HepG2 (cell line): ENCODE results near the gene ZBTB1. TPM values are rescaled to one million over a fixed set of nuclear protein-coding genes. Genes with fewer than 3 reads are reported as not detected.
A peak's percentile ranks its signal among the peaks of the same experiment; 100 is the strongest.

ENCODE experiments used
- ATAC-seq: fragments of 200-7000 bp; cut with Tn5 transposase; 3 replicates; pipeline ENCODE4 v1.9.1; 2020; ENCODE audit warnings: mild to moderate bottlenecking, moderate library complexity
- BruUV-seq: library from RNA; stranded (reverse); fragments of 400-500 nt; replicated peaks from 2 replicates; lab custom pipeline; 2021; lab: Mats Ljungman, UMichigan
- CTCF ChIA-PET: fragments of 300-600 bp; formaldehyde crosslinking; extraction: SDS; loops from one replicate; lab custom pipeline; 2021; ENCODE audit warnings: low total read pairs, inconsistent platforms, low intra/inter-chr PET ratio; lab: Yijun Ruan, JAX
- POLR2A ChIA-PET: fragments of 350-600 bp; sonication (Branson Sonifier 250); formaldehyde crosslinking; loops from one replicate; lab custom pipeline; 2020; ENCODE audit warnings: antibody characterized with exemption, inconsistent platforms; lab: Yijun Ruan, JAX
- DNase-seq: peaks from one replicate; pipeline ENCODE4 v3.0.0-alpha.2; 2015; ENCODE audit warnings: low spot score
- FAIRE-seq: peaks from 3 replicates; lab custom pipeline; 2011; peaks lifted over from hg19 to GRCh38; lab: Jason Lieb, UNC
- H2AFZ ChIP-seq: one replicate; pipeline ENCODE4 v1.6.1; 2011; ENCODE audit warnings: low read length, inconsistent platforms
- H3K27ac ChIP-seq: fragments of 300-600 bp; 3 replicates; pipeline ENCODE4 v1.8.0; 2011; ENCODE audit warnings: mixed run types, mild to moderate bottlenecking, mixed read lengths, low read length, inconsistent platforms; ENCODE audit not compliant: insufficient read depth; ENCODE audit errors: extremely low read length
- H3K27me3 ChIP-seq, 2 experiments: fragments of 200-600 bp in 1 of 2; 2 replicates in 1 of 2; 3 replicates in 1 of 2; pipeline versions ENCODE4 v1.6.0 to v1.8.0; 2011; ENCODE audit warnings: low read length in 2 of 2, mild to moderate bottlenecking in 2 of 2, moderate library complexity in 2 of 2, inconsistent platforms in 1 of 2; ENCODE audit not compliant: insufficient read depth in 2 of 2, control insufficient read depth in 1 of 2
- H3K36me3 ChIP-seq, 2 experiments: fragments of 200-600 bp in 1 of 2; replicated peaks in 1 of 2; 2 replicates in 1 of 2; 3 replicates in 1 of 2; pipeline versions ENCODE4 v1.5.1 to v1.8.0; 2011; ENCODE audit warnings: low read length in 2 of 2, inconsistent platforms in 1 of 2; ENCODE audit not compliant: insufficient read depth in 2 of 2, control insufficient read depth in 1 of 2
- H3K4me1 ChIP-seq: 2 replicates; pipeline ENCODE4 v1.5.1; 2012; ENCODE audit warnings: low read length, inconsistent platforms; ENCODE audit not compliant: insufficient read depth
- H3K4me2 ChIP-seq: 2 replicates; pipeline ENCODE4 v1.6.0; 2011; ENCODE audit warnings: low read depth, low read length, inconsistent platforms
- H3K4me3 ChIP-seq, 3 experiments: fragments of 200-600 bp in 1 of 3; sonication (generic), shearing (Covaris generic) in 1 of 3; replicated peaks in 1 of 3; 2 replicates each; pipeline ENCODE4 v1.5.1; 2011 to 2016; ENCODE audit warnings: low read length in 3 of 3, inconsistent platforms in 2 of 3, low read depth in 2 of 3, mild to moderate bottlenecking in 2 of 3, control low read depth in 1 of 3, mixed read lengths in 1 of 3; ENCODE audit not compliant: insufficient read depth in 1 of 3
- H3K79me2 ChIP-seq: one replicate; pipeline ENCODE4 v1.6.1; 2011; ENCODE audit warnings: low read length, inconsistent platforms; ENCODE audit not compliant: insufficient read depth
- H3K9ac ChIP-seq: 2 replicates; pipeline ENCODE4 v1.6.0; 2011; ENCODE audit warnings: mild to moderate bottlenecking, low read depth, low read length, inconsistent platforms; ENCODE audit not compliant: insufficient read depth
- H3K9me3 ChIP-seq: 2 replicates; pipeline ENCODE4 v1.5.1; 2012; ENCODE audit warnings: mild to moderate bottlenecking, low read length
- H4K20me1 ChIP-seq: 2 replicates; pipeline ENCODE4 v1.6.0; 2011; ENCODE audit warnings: inconsistent platforms, mild to moderate bottlenecking, low read length, moderate library complexity; ENCODE audit not compliant: insufficient read depth
- CTCF ChIP-seq: sonication (generic); formaldehyde crosslinking; IDR thresholded peaks from 2 replicates; pipeline ENCODE4 v1.5.0; 2020; ENCODE audit warnings: mild to moderate bottlenecking, missing genetic modification reagents, moderate library complexity
- HOXA5 ChIP-seq: sonication (generic); formaldehyde crosslinking; IDR thresholded peaks from 2 replicates; pipeline ENCODE4 v1.4.0; 2020; ENCODE audit warnings: missing genetic modification reagents
- MTF2 ChIP-seq: sonication (generic); formaldehyde crosslinking; IDR thresholded peaks from 2 replicates; pipeline ENCODE4 v1.5.0; 2020; ENCODE audit warnings: missing genetic modification reagents, borderline replicate concordance
- PHB2 ChIP-seq: fragments of 450-650 bp; IDR thresholded peaks from 2 replicates; pipeline ENCODE4 v1.6.1; 2018; ENCODE audit not compliant: partially characterized antibody
- POLR2AphosphoS5 ChIP-seq: IDR thresholded peaks from 2 replicates; pipeline ENCODE4 v1.6.1; 2012; ENCODE audit warnings: low read depth, low read length
- RARA ChIP-seq: IDR thresholded peaks from 2 replicates; pipeline ENCODE4 v1.6.1; 2016; ENCODE audit warnings: missing genetic modification reagents, missing compliant biosample characterization
- SKIL ChIP-seq: sonication (generic); formaldehyde crosslinking; IDR thresholded peaks from 2 replicates; pipeline ENCODE4 v1.8.0; 2022; ENCODE audit warnings: missing genetic modification reagents, mild to moderate bottlenecking, moderate library complexity, borderline replicate concordance
- STAG1 ChIP-seq: sonication (generic); formaldehyde crosslinking; IDR thresholded peaks from 2 replicates; pipeline ENCODE4 v1.4.0; 2020; ENCODE audit warnings: missing genetic modification reagents
- ZBTB37 ChIP-seq: sonication (generic); formaldehyde crosslinking; IDR thresholded peaks from 2 replicates; pipeline ENCODE4 v1.4.0; 2020; ENCODE audit warnings: mild to moderate bottlenecking, missing genetic modification reagents
- ZNF232 ChIP-seq: sonication (generic); formaldehyde crosslinking; IDR thresholded peaks from 2 replicates; pipeline ENCODE4 v1.4.0; 2020; ENCODE audit warnings: missing genetic modification reagents, borderline replicate concordance
- ZNF768 ChIP-seq: sonication (generic); formaldehyde crosslinking; IDR thresholded peaks from 2 replicates; pipeline ENCODE4 v1.4.0; 2020; ENCODE audit warnings: missing genetic modification reagents
- in situ Hi-C: cut with HindIII; loops from 2 replicates; pipeline ENCODE4 v1.10.0; 2017; ENCODE audit warnings: low pct_unique_long_range_greater_than_20kb; ENCODE audit not compliant: extremely low pct_ligation_motif_present
- intact Hi-C: fragments of 100-400 bp; cut with micrococcal nuclease; formaldehyde crosslinking; loops from one replicate; pipeline ENCODE4 v1.10.0; 2022; ENCODE audit not compliant: unreplicated experiment
- polyA plus RNA-seq, 8 experiments: library from polyadenylated mRNA; depleted of rRNA in 3 of 8; stranded (reverse) in 7 of 8; unstranded in 1 of 8; fragments of >200 nt; fragmentation: Illumina TruSeq in 4 of 8; extraction: Trizol in 4 of 8; gene quantifications; 2 replicates each; pipeline versions ENCODE4 v1.2.1 to v1.2.3, GENCODE V29; 2011 to 2016; ENCODE audit warnings: low read depth in 4 of 8, missing spikeins in 1 of 8, mixed read lengths in 1 of 8; ENCODE audit not compliant: insufficient read depth in 1 of 8
- total RNA-seq, 5 experiments: library from RNA; depleted of rRNA; stranded (reverse); fragments of >200 nt; fragmentation: Illumina TruSeq; extraction: Trizol; gene quantifications; 2 replicates each; pipeline ENCODE4 v1.2.3, GENCODE V29; 2016; ENCODE audit warnings: low read depth in 1 of 5

ZBTB1 gene
- total and polyA plus RNA-seq, 2 of the 13 experiments (the other 11 are each of a cell fraction or from before 2014, with no cell fraction given): 18.8 to 22.6 TPM

- TF ChIP-seq SKIL (no peak), ZNF232 (no peak), HOXA5 (no peak), MTF2 (no peak), PHB2 (no peak), ZBTB37 (CRISPR knock-in tag) (no peak)
These were observed 28.1 kb upstream of the ZBTB1 start (continued) for GRCh38 chr14:64476438-64476837.

- no peak overlapping the region for H2AFZ ChIP-seq
- in situ Hi-C loops: loop anchor here (5.0 kb wide), 1 partner anchor 136 kb away; no protein-coding TSS in a partner anchor
- peaks cover 8% of the 10 kb centered on the region for H3K4me1 ChIP-seq
- FAIRE-seq (no peak), DNase-seq (no peak), ATAC-seq (no peak)
- POLR2A ChIA-PET: no interaction called here
- H3K4me3 ChIP-seq: no peak overlapping the region
- no peak overlapping the region for H3K9ac ChIP-seq
- TF ChIP-seq RARA: no peak
- TF ChIP-seq STAG1: peak; percentile 38
- no peak for TF ChIP-seq ZNF768 (CRISPR knock-in tag)
- peak; percentile 21; the same call in 1 of the 2 replicates for TF ChIP-seq CTCF (CRISPR knock-in tag)
- TF ChIP-seq POLR2AphosphoS5: no peak
- CTCF ChIA-PET: interaction anchor here (1.3 to 1.9 kb wide), 3 partner anchors 32 to 135 kb away, joined by 5 to 9 read pairs (median 8); no protein-coding TSS in a partner anchor
- H3K9me3 ChIP-seq: no peaks in the 10 kb centered on the region
- no TSS peak for BruUV-seq
- H3K36me3 ChIP-seq: no peaks in the 10 kb centered on the region; a peak in 1 of 5 replicates
- intact Hi-C loops: loop anchor here (1.0 kb wide), 2 partner anchors 48 to 134 kb away; no protein-coding TSS in a partner anchor
- H3K27me3 ChIP-seq: no peaks in the 10 kb centered on the region
- H3K27ac ChIP-seq: no peak overlapping the region
- H3K4me2 ChIP-seq: no peak overlapping the region
- no peaks in the 10 kb centered on the region for H4K20me1 ChIP-seq
- H3K79me2 ChIP-seq: no peaks in the 10 kb centered on the region
These were observed 25.8 kb upstream of the ZBTB1 start for GRCh38 chr14:64478634-64479250.
